HCT116 (cell line): ENCODE measurements around the gene ANO3. TPM values are rescaled to one million over a fixed set of nuclear protein-coding genes. Genes with fewer than 3 reads are reported as not detected.

Source experiments
- ATAC-seq: fragments of 200-7000 bp; cut with Tn5 transposase; 2 replicates; pipeline ENCODE4 v1.9.1; 2020; ENCODE audit warnings: mild to moderate bottlenecking, moderate library complexity
- BruUV-seq: library from RNA; stranded (reverse); fragments of 400-500 nt; replicated peaks from 2 replicates; lab custom pipeline; 2021; lab: Mats Ljungman, UMichigan
- CTCF ChIA-PET: fragments of 300-600 bp; sonication (Branson Sonifier 250); formaldehyde crosslinking; loops from one replicate; lab custom pipeline; 2021; ENCODE audit warnings: antibody characterized with exemption; lab: Charles Lee
- POLR2A ChIA-PET: fragments of 300-600, 350-600 bp; sonication (Branson Sonifier 250); formaldehyde crosslinking; loops from one replicate; lab custom pipeline; 2021; ENCODE audit warnings: antibody characterized with exemption; lab: Charles Lee
- RAD21 ChIA-PET, 2 experiments: fragments of 300-600 bp; sonication (Branson Sonifier 250); formaldehyde crosslinking; loops; one replicate each; lab custom pipeline; 2023; ENCODE audit warnings: low total read pairs in 2 of 2; ENCODE audit not compliant: uncharacterized antibody in 2 of 2, unreplicated experiment in 2 of 2, low non-redundant PET in 1 of 2; lab: Charles Lee
- DNase-seq: peaks from one replicate; pipeline ENCODE4 v3.0.0-alpha.2; 2010; ENCODE audit warnings: low read depth, low spot score
- H2AFZ ChIP-seq: fragments of 200-600 bp; shearing (Covaris generic), sonication (generic); 2 replicates; pipeline ENCODE4 v1.6.1; 2017; ENCODE audit warnings: low read depth, mixed run types, mixed read lengths, antibody characterized with exemption, low read length; ENCODE audit not compliant: poor library complexity, severe bottlenecking
- H3K27ac ChIP-seq: 2 replicates; pipeline ENCODE4 v1.5.1; 2012; ENCODE audit warnings: low read depth, low read length
- H3K27me3 ChIP-seq: fragments of 200-600 bp; sonication (generic); 2 replicates; pipeline ENCODE4 v1.6.1; 2016; ENCODE audit warnings: mixed run types, low read length, mixed read lengths; ENCODE audit not compliant: insufficient read depth
- H3K36me3 ChIP-seq, 2 experiments: fragments of 200-500 bp in 1 of 2; fragments of 200-600 bp in 1 of 2; sonication (Bioruptor generic) in 1 of 2; sonication (generic) in 1 of 2; 2 replicates each; pipeline versions ENCODE4 v1.5.1 to v1.6.1; 2014 to 2016; ENCODE audit warnings: low read length in 2 of 2, inconsistent platforms in 1 of 2, mixed read lengths in 1 of 2, mixed run types in 1 of 2; ENCODE audit not compliant: insufficient read depth in 2 of 2, control insufficient read depth in 1 of 2
- H3K4me1 ChIP-seq, 2 experiments: fragments of 200-600 bp in 1 of 2; sonication (generic) in 1 of 2; 2 replicates each; pipeline versions ENCODE4 v1.5.1 to v1.6.1; 2012 to 2017; ENCODE audit warnings: low read length in 2 of 2, inconsistent platforms in 1 of 2, mild to moderate bottlenecking in 1 of 2, mixed read lengths in 1 of 2, mixed run types in 1 of 2, moderate library complexity in 1 of 2; ENCODE audit not compliant: insufficient read depth in 2 of 2, control insufficient read depth in 1 of 2
- H3K4me2 ChIP-seq: fragments of 200-600 bp; sonication (generic); 2 replicates; pipeline ENCODE4 v1.6.1; 2017; ENCODE audit warnings: mixed run types, low read length, mixed read lengths
- H3K4me3 ChIP-seq, 2 experiments: fragments of 200-600 bp in 1 of 2; sonication (generic) in 1 of 2; replicated peaks in 1 of 2; 2 replicates each; pipeline ENCODE4 v1.5.1; 2011 to 2016; ENCODE audit warnings: low read length in 2 of 2, control low read depth in 1 of 2, low read depth in 1 of 2, mild to moderate bottlenecking in 1 of 2, mixed read lengths in 1 of 2, mixed run types in 1 of 2
- H3K79me2 ChIP-seq: fragments of 200-600 bp; sonication (generic); 2 replicates; pipeline ENCODE4 v1.6.1; 2017; ENCODE audit warnings: mild to moderate bottlenecking, mixed run types, low read length, moderate library complexity, mixed read lengths; ENCODE audit not compliant: insufficient read depth
- H3K9ac ChIP-seq: fragments of 200-600 bp; sonication (generic); 2 replicates; pipeline ENCODE4 v1.6.1; 2016; ENCODE audit warnings: low read length, mixed read lengths
- H3K9me2 ChIP-seq: fragments of 200-600 bp; sonication (generic), shearing (Covaris generic); 2 replicates; pipeline ENCODE4 v1.6.1; 2017; ENCODE audit warnings: mixed run types, mild to moderate bottlenecking, moderate library complexity; ENCODE audit not compliant: insufficient read depth
- H3K9me3 ChIP-seq, 2 experiments: fragments of 200-500 bp in 1 of 2; fragments of 200-600 bp in 1 of 2; sonication (Bioruptor generic) in 1 of 2; sonication (generic) in 1 of 2; 2 replicates each; pipeline ENCODE4 v1.6.1; 2014 to 2017; ENCODE audit warnings: low read length in 2 of 2, mixed read lengths in 2 of 2, inconsistent platforms in 1 of 2, low read depth in 1 of 2, mild to moderate bottlenecking in 1 of 2, mixed run types in 1 of 2, moderate library complexity in 1 of 2; ENCODE audit not compliant: control insufficient read depth in 1 of 2, insufficient read depth in 1 of 2
- H4K20me1 ChIP-seq: fragments of 200-600 bp; sonication (generic), shearing (Covaris generic); 2 replicates; pipeline ENCODE4 v1.6.1; 2017; ENCODE audit warnings: mixed run types, mild to moderate bottlenecking, moderate library complexity; ENCODE audit not compliant: insufficient read depth
- CBX3 ChIP-seq: IDR thresholded peaks from 2 replicates; pipeline ENCODE4 v1.6.1; 2012; ENCODE audit warnings: low read depth
- CEBPB ChIP-seq: IDR thresholded peaks from 2 replicates; pipeline ENCODE4 v1.6.1; 2012; ENCODE audit warnings: low read depth
- CTCF ChIP-seq, 3 experiments: fragments of 200-600 bp in 1 of 3; sonication (generic) in 1 of 3; IDR thresholded peaks in 2 of 3; conservative IDR thresholded peaks in 1 of 3; 2 replicates each; pipeline ENCODE4 v1.5.1; 2012 to 2017; ENCODE audit warnings: low read depth in 2 of 3, low read length in 2 of 3, antibody characterized with exemption in 1 of 3, borderline replicate concordance in 1 of 3, control low read depth in 1 of 3, mild to moderate bottlenecking in 1 of 3, mixed read lengths in 1 of 3, mixed run types in 1 of 3, moderate library complexity in 1 of 3; ENCODE audit not compliant: insufficient read depth in 1 of 3
- EGR1 ChIP-seq: IDR thresholded peaks from 2 replicates; pipeline ENCODE4 v1.6.1; 2012; ENCODE audit warnings: low read depth
- EZH2 ChIP-seq: fragments of 200-600 bp; sonication (generic); IDR thresholded peaks from 2 replicates; pipeline ENCODE4 v1.6.1; 2017; ENCODE audit warnings: antibody characterized with exemption, mixed run types
- EZH2phosphoT487 ChIP-seq: fragments of 200-600 bp; IDR thresholded peaks from 2 replicates; pipeline ENCODE4 v1.6.1; 2018; ENCODE audit warnings: antibody characterized with exemption, borderline replicate concordance
- FOSL1 ChIP-seq: IDR thresholded peaks from 2 replicates; pipeline ENCODE4 v1.6.1; 2012; ENCODE audit warnings: low read depth
- JUND ChIP-seq: IDR thresholded peaks from 2 replicates; pipeline ENCODE4 v1.6.1; 2012
- POLR2A ChIP-seq: IDR thresholded peaks from 2 replicates; pipeline ENCODE4 v1.7.0; 2011; ENCODE audit warnings: borderline replicate concordance; ENCODE audit not compliant: insufficient read depth, insufficient read length; ENCODE audit errors: extremely low read depth
- POLR2AphosphoS5 ChIP-seq: IDR thresholded peaks from 2 replicates; pipeline ENCODE4 v1.6.1; 2011; ENCODE audit warnings: mild to moderate bottlenecking, low read depth, low read length, moderate library complexity
- RAD21 ChIP-seq: IDR thresholded peaks from 2 replicates; pipeline ENCODE4 v1.6.1; 2012; ENCODE audit warnings: low read depth, mild to moderate bottlenecking
- REST ChIP-seq: IDR thresholded peaks from 2 replicates; pipeline ENCODE4 v1.6.1; 2012; ENCODE audit warnings: low read depth
- SIN3A ChIP-seq: IDR thresholded peaks from 2 replicates; pipeline ENCODE4 v1.6.1; 2012; ENCODE audit warnings: low read depth
- SP1 ChIP-seq: IDR thresholded peaks from 2 replicates; pipeline ENCODE4 v1.6.1; 2012; ENCODE audit warnings: low read depth
- SRF ChIP-seq: IDR thresholded peaks from 2 replicates; pipeline ENCODE4 v1.6.1; 2012; ENCODE audit warnings: low read depth
- TCF7L2 ChIP-seq: IDR thresholded peaks from 2 replicates; pipeline ENCODE4 v1.7.0; 2011; ENCODE audit warnings: borderline replicate concordance, inconsistent platforms; ENCODE audit not compliant: insufficient read depth, insufficient read length; ENCODE audit errors: extremely low read depth
- YY1 ChIP-seq: IDR thresholded peaks from 2 replicates; pipeline ENCODE4 v1.6.1; 2011; ENCODE audit warnings: low read length, low read depth, moderate library complexity, mild to moderate bottlenecking; ENCODE audit not compliant: insufficient replicate concordance; ENCODE audit errors: extremely low read depth
- ZBTB33 ChIP-seq: IDR thresholded peaks from 2 replicates; pipeline ENCODE4 v1.6.1; 2011; ENCODE audit warnings: mild to moderate bottlenecking, low read length, moderate library complexity; ENCODE audit not compliant: insufficient replicate concordance; ENCODE audit errors: extremely low read depth
- ZFX ChIP-seq: fragments of 450-650 bp; IDR thresholded peaks from 2 replicates; pipeline ENCODE4 v1.6.1; 2017
- ZNF274 ChIP-seq: fragments of 200-500 bp; sonication (Bioruptor generic); IDR thresholded peaks from 2 replicates; pipeline ENCODE4 v1.6.1; 2014; ENCODE audit warnings: mild to moderate bottlenecking, low read depth, low read length, inconsistent platforms
- intact Hi-C: fragments of 100-400 bp; cut with micrococcal nuclease; formaldehyde crosslinking; loops from 2 replicates; pipeline ENCODE4 v1.10.0; 2022
- total RNA-seq: library from RNA; stranded (reverse); gene quantifications from one replicate; pipeline ENCODE4 v1.2.1, GENCODE V29; 2021; ENCODE audit not compliant: unreplicated experiment

Gene ANO3
- total RNA-seq, 1 experiment from 2014 or later = not detected

- TF ChIP-seq SP1 (no peak), EZH2 (no peak), CBX3 (no peak), CTCF (IDR thresholded peaks at IDR 0.05 in 2 of 3, conservative IDR thresholded peaks at IDR 0.05 in 1 of 3; ENCODE audit: borderline replicate concordance in 1 of 3, insufficient read depth in 1 of 3, low read depth in 2 of 3, low read length in 2 of 3) (no peak), ZNF274 (no peak), SIN3A (no peak), POLR2A (no peak), ZFX (no peak), SRF (no peak)
Measured at GRCh38 chr11:26584818-26585217, 252.9 kb downstream of the ANO3 start (continued).

- ChIA-PET CTCF (no interaction called here), RAD21 (no interaction called here), POLR2A (no interaction called here)
- Histone ChIP-seq H3K9ac (no peak overlapping the region), H3K27me3 (no peaks in the 10 kb centered on the region), H4K20me1 (no peaks in the 10 kb centered on the region), H3K9me2 (no peaks in the 10 kb centered on the region), H2AFZ (no peak overlapping the region), H3K27ac (no peak overlapping the region), H3K79me2 (no peaks in the 10 kb centered on the region), H3K4me3 (no peak overlapping the region), H3K4me2 (no peak overlapping the region), H3K36me3 (no peaks in the 10 kb centered on the region), H3K4me1 (no peaks in the 10 kb centered on the region), H3K9me3 (peaks cover 10 to 16% of the 10 kb centered on the region in 2 experiments; a peak in 3 of 4 replicates)
- intact Hi-C loops = no loop called here
- DNase-seq = no peak
- BruUV-seq = no TSS peak
- ATAC-seq = no peak
- no peak for TF ChIP-seq RAD21
- TF ChIP-seq POLR2AphosphoS5 = no peak
- TF ChIP-seq EZH2phosphoT487 = no peak
- TF ChIP-seq ZBTB33 = no peak
- no peak for TF ChIP-seq EZH2
- no peak for TF ChIP-seq SP1
- no peak for TF ChIP-seq POLR2A
- no peak for TF ChIP-seq YY1
- TF ChIP-seq ZFX = no peak
- TF ChIP-seq EGR1 = no peak
- TF ChIP-seq JUND = no peak
- TF ChIP-seq TCF7L2 = no peak
- no peak for TF ChIP-seq REST
- TF ChIP-seq SIN3A = no peak
- no peak for TF ChIP-seq SRF
- no peak for TF ChIP-seq CEBPB
- TF ChIP-seq FOSL1 = no peak
Measured at GRCh38 chr11:26587073-26587472, 255.1 kb downstream of the ANO3 start.
